Central memory CD8-positive, alpha-beta T cell (primary cell): ENCODE results near the gene SF3B5.
"Not testable (repeated sequence)": the region's sequence is repeated elsewhere in the genome, so short reads cannot be mapped to it uniquely, and the experiment has no call there.

ENCODE experiments used
- ATAC-seq: fragments of 150-1000 bp; cut with Tn5 transposase; replicated peaks from 2 replicates; pipeline ENCODE4 v1.10.0; 2022; ENCODE audit warnings: mild to moderate bottlenecking, moderate FRiP score, moderate number of reproducible peaks; ENCODE audit not compliant: poor library complexity, severe bottlenecking; ENCODE audit errors: extremely low read depth
- DNase-seq, 2 donors: peaks; one replicate each; pipeline ENCODE4 v3.0.0; 2021; ENCODE audit warnings: low spot score in 2 of 2
- H3K27ac Mint-ChIP-seq: one replicate; pipeline ENCODE4 v1.8.0; 2022; ENCODE audit warnings: low read depth, mild to moderate bottlenecking, moderate library complexity, mixed read lengths
- H3K27me3 Mint-ChIP-seq: one replicate; pipeline ENCODE4 v1.8.0; 2022; ENCODE audit warnings: mixed read lengths
- H3K36me3 Mint-ChIP-seq: one replicate; pipeline ENCODE4 v1.8.0; 2022; ENCODE audit warnings: mild to moderate bottlenecking, moderate library complexity, mixed read lengths; ENCODE audit not compliant: insufficient read depth
- H3K4me1 Mint-ChIP-seq: one replicate; pipeline ENCODE4 v1.8.0; 2022; ENCODE audit warnings: mixed read lengths
- H3K4me3 Mint-ChIP-seq: one replicate; pipeline ENCODE4 v1.8.0; 2022; ENCODE audit warnings: mild to moderate bottlenecking, moderate library complexity, mixed read lengths
- H3K9me3 Mint-ChIP-seq: one replicate; pipeline ENCODE4 v1.8.0; 2022; ENCODE audit warnings: mixed read lengths

The SF3B5 gene

DNA sequence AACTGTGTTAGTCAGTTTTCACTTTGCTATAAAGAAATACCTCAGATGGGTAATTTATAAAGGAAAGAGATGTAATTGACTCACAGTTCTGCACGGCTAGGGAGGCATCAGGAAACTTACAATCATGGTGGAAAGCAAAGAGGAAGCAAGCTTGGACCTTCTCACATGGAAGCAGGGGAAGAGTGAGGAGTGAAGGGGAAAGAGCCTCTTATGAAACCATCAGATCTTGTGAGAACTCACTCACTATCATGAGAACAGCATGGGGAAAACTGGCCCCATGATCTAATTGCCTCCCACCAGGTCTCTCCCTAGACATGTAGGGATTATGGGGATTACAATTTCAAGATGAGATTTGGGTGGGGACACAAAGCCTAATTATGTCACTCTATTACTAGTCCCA lies 46.0 kb downstream of the SF3B5 start:
- no peak overlapping the region for H3K27ac Mint-ChIP-seq
- no peaks in the 10 kb centered on the region for H3K9me3 Mint-ChIP-seq
- no peaks in the 10 kb centered on the region for H3K27me3 Mint-ChIP-seq
- DNase-seq: no peak
- H3K36me3 Mint-ChIP-seq: peaks cover 2% of the 10 kb centered on the region
- H3K4me3 Mint-ChIP-seq: no peak overlapping the region
- ATAC-seq: no peak
- H3K4me1 Mint-ChIP-seq: peaks cover 4% of the 10 kb centered on the region

- DNase-seq (no peak), ATAC-seq (no peak)
- Mint-ChIP-seq H3K9me3 (no peaks in the 10 kb centered on the region), H3K27me3 (no peaks in the 10 kb centered on the region), H3K4me1 (no peaks in the 10 kb centered on the region), H3K36me3 (no peaks in the 10 kb centered on the region), H3K4me3 (no peak overlapping the region), H3K27ac (no peak overlapping the region)
These were observed 47.7 kb downstream of the SF3B5 start for GRCh38 chr6:144047688-144048087.

GRCh38 chr6:144046672-144047071 lies 48.7 kb downstream of the SF3B5 start:
- H3K4me1 Mint-ChIP-seq, H3K4me3 Mint-ChIP-seq, H3K27me3 Mint-ChIP-seq, DNase-seq, H3K36me3 Mint-ChIP-seq, H3K9me3 Mint-ChIP-seq, H3K27ac Mint-ChIP-seq, ATAC-seq: not testable (repeated sequence)

DNA sequence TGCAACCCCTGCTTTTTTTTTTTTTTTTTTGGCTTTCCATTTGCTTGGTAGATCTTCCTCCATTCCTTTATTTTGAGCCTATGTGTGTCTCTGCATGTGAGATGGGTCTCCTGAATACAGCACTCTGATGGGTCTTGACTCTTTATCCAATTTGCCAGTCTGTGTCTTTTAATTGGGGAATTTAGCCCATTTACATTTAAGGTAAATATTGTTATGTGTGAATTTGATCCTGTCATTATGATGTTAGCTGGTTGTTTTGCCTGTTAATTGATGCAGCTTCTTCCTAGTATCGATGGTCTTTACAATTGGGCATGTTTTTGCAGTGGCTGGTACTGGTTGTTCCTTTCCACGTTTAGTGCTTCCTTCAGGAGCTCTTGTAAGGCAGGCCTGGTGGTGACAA lies 50.4 kb downstream of the SF3B5 start:
- not testable (repeated sequence) for H3K4me1 Mint-ChIP-seq, DNase-seq, H3K27ac Mint-ChIP-seq, H3K36me3 Mint-ChIP-seq, H3K4me3 Mint-ChIP-seq, H3K9me3 Mint-ChIP-seq, H3K27me3 Mint-ChIP-seq, ATAC-seq
